Keratinocyte (primary cell): ENCODE results near the gene VAMP8. TPM values are rescaled to one million over a fixed set of nuclear protein-coding genes. Genes with fewer than 3 reads are reported as not detected.
A peak's percentile ranks its signal among the peaks of the same experiment; 100 is the strongest.

Source experiments
- DNase-seq: peaks from one replicate; pipeline ENCODE4 v3.0.0-alpha.2; 2011; ENCODE audit warnings: low read depth, missing footprints, low spot score
- FAIRE-seq: peaks from 2 replicates; lab custom pipeline; 2011; peaks lifted over from hg19 to GRCh38; lab: Jason Lieb, UNC
- H2AFZ ChIP-seq: 2 replicates; pipeline ENCODE4 v1.6.0; 2012; ENCODE audit warnings: low read length, control low read depth, inconsistent platforms; ENCODE audit not compliant: control insufficient read depth
- H3K27ac ChIP-seq: 2 replicates; pipeline ENCODE4 v1.5.1; 2011; ENCODE audit warnings: low read length; ENCODE audit not compliant: control insufficient read depth, insufficient read depth
- H3K27me3 ChIP-seq: 3 replicates; pipeline ENCODE4 v1.6.0; 2011; ENCODE audit warnings: low read length; ENCODE audit not compliant: control insufficient read depth, insufficient read depth; ENCODE audit errors: extremely low read depth
- H3K36me3 ChIP-seq, 2 experiments: 2 replicates in 1 of 2; 3 replicates in 1 of 2; pipeline ENCODE4 v1.5.1; 2011; ENCODE audit warnings: low read length in 2 of 2, mild to moderate bottlenecking in 1 of 2; ENCODE audit not compliant: control insufficient read depth in 2 of 2, insufficient read depth in 2 of 2; ENCODE audit errors: extremely low read depth in 1 of 2
- H3K4me1 ChIP-seq: 3 replicates; pipeline ENCODE4 v1.5.1; 2011; ENCODE audit warnings: low read length; ENCODE audit not compliant: control insufficient read depth, insufficient read depth; ENCODE audit errors: extremely low read depth
- H3K4me2 ChIP-seq: 3 replicates; pipeline ENCODE4 v1.6.0; 2011; ENCODE audit warnings: low read depth, low read length; ENCODE audit not compliant: control insufficient read depth, insufficient read depth; ENCODE audit errors: extremely low read depth
- H3K4me3 ChIP-seq, 3 experiments: fragments of 200-600 bp in 1 of 3; sonication (generic) in 1 of 3; 2 replicates in 2 of 3; 3 replicates in 1 of 3; pipeline ENCODE4 v1.5.1; 2011 to 2016; ENCODE audit warnings: low read length in 3 of 3, mild to moderate bottlenecking in 3 of 3, control low read depth in 2 of 3, inconsistent platforms in 1 of 3, low read depth in 1 of 3, mixed read lengths in 1 of 3, mixed run types in 1 of 3, moderate library complexity in 1 of 3; ENCODE audit not compliant: control insufficient read depth in 2 of 3, insufficient read depth in 2 of 3; ENCODE audit errors: extremely low read depth in 1 of 3
- H3K79me2 ChIP-seq: 2 replicates; pipeline ENCODE4 v1.6.0; 2012; ENCODE audit warnings: low read length; ENCODE audit not compliant: control insufficient read depth, insufficient read depth
- H3K9ac ChIP-seq: 3 replicates; pipeline ENCODE4 v1.6.0; 2011; ENCODE audit warnings: low read length; ENCODE audit not compliant: control insufficient read depth, insufficient read depth; ENCODE audit errors: extremely low read depth
- H3K9me1 ChIP-seq: 3 replicates; pipeline ENCODE4 v1.6.0; 2011; ENCODE audit warnings: low read length; ENCODE audit not compliant: control insufficient read depth, insufficient read depth; ENCODE audit errors: extremely low read depth
- H3K9me3 ChIP-seq: 2 replicates; pipeline ENCODE4 v1.5.1; 2012; ENCODE audit warnings: low read depth, low read length; ENCODE audit not compliant: control insufficient read depth
- H4K20me1 ChIP-seq: 3 replicates; pipeline ENCODE4 v1.6.0; 2011; ENCODE audit warnings: low read length; ENCODE audit not compliant: control insufficient read depth, insufficient read depth; ENCODE audit errors: extremely low read depth
- EZH2 ChIP-seq: IDR thresholded peaks from one replicate; pipeline ENCODE4 v1.6.1; 2012; ENCODE audit warnings: inconsistent platforms, mild to moderate bottlenecking, low read length, moderate library complexity
- dilution Hi-C: fragments of 300-500 bp; cut with MboI; formaldehyde crosslinking; loops from one replicate; pipeline ENCODE4 v1.7.0; 2020; ENCODE audit warnings: low sequenced_read_pairs; ENCODE audit not compliant: extremely low pct_ligation_motif_present
- polyA plus RNA-seq, 5 experiments: library from polyadenylated mRNA; depleted of rRNA in 3 of 5; stranded (reverse) in 3 of 5; stranded (forward) in 1 of 5; unstranded in 1 of 5; fragments of >200 nt; gene quantifications; 1 replicate in 1 of 5; 2 replicates in 3 of 5; 3 replicates in 1 of 5; pipeline versions ENCODE4 v1.2.1 to v1.2.3, GENCODE V29; 2011 to 2012; ENCODE audit warnings: missing spikeins in 2 of 5, low read depth in 1 of 5, low replicate concordance in 1 of 5
- TF ChIP-seq, protein P1 (sequence below), 3 experiments: IDR thresholded peaks in 1 of 3; conservative IDR thresholded peaks in 1 of 3; optimal IDR thresholded peaks in 1 of 3; 2 replicates in 2 of 3; 3 replicates in 1 of 3; pipeline versions ENCODE3 to v1.5.1; 2011; ENCODE audit warnings: low read length in 3 of 3, mild to moderate bottlenecking in 3 of 3, moderate library complexity in 2 of 3, control low read depth in 1 of 3, inconsistent platforms in 1 of 3; ENCODE audit not compliant: insufficient read depth in 2 of 3; ENCODE audit errors: extremely low read depth in 1 of 3

The VAMP8 gene
- polyA plus RNA-seq, 1 donor (not counting 4 experiments of a cell fraction or from before 2014, with no cell fraction given) = 385 TPM

DNA sequence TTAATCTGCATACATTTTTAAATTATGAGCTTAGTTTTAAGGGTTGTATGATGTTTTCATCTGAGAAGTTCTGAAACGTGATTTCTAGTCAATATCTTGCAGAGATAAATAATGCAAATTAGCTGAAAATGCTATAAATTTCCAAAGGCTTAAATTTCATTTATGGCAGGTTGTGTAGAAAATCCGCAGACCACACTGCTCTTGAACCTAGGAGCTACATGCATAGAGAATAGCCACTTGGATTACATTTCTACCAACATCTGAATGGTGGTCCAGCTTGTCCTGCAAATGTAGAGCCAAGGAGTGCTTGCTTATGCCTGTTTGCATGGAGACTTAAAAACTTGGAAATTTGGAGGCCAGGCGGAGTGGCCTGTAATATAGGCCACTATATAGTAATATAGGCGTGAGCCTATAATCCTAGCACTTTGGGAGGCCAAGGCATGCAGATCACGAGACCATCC lies 31.6 kb upstream of the VAMP8 start:
- Histone ChIP-seq H3K9ac (no peak overlapping the region), H3K4me3 (no peak overlapping the region), H4K20me1 (peaks cover 35% of the 10 kb centered on the region), H3K36me3 (peaks cover 17 to 43% of the 10 kb centered on the region in 2 experiments), H3K4me2 (no peak overlapping the region), H3K27ac (no peak overlapping the region), H3K9me3 (no peaks in the 10 kb centered on the region), H3K4me1 (peaks cover 48% of the 10 kb centered on the region), H3K9me1 (peaks cover 2% of the 10 kb centered on the region), H3K27me3 (no peaks in the 10 kb centered on the region), H3K79me2 (peaks cover 22% of the 10 kb centered on the region), H2AFZ (no peak overlapping the region)
- FAIRE-seq (no peak), DNase-seq (no peak)
- TF ChIP-seq, protein P1, sequence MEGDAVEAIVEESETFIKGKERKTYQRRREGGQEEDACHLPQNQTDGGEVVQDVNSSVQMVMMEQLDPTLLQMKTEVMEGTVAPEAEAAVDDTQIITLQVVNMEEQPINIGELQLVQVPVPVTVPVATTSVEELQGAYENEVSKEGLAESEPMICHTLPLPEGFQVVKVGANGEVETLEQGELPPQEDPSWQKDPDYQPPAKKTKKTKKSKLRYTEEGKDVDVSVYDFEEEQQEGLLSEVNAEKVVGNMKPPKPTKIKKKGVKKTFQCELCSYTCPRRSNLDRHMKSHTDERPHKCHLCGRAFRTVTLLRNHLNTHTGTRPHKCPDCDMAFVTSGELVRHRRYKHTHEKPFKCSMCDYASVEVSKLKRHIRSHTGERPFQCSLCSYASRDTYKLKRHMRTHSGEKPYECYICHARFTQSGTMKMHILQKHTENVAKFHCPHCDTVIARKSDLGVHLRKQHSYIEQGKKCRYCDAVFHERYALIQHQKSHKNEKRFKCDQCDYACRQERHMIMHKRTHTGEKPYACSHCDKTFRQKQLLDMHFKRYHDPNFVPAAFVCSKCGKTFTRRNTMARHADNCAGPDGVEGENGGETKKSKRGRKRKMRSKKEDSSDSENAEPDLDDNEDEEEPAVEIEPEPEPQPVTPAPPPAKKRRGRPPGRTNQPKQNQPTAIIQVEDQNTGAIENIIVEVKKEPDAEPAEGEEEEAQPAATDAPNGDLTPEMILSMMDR (optimal IDR thresholded peaks at IDR 0.05 in 1 of 3, IDR thresholded peaks at IDR 0.05 in 1 of 3, conservative IDR thresholded peaks at IDR 0.05 in 1 of 3; ENCODE audit: extremely low read depth in 1 of 3, insufficient read depth in 2 of 3, low read length in 3 of 3) = no peak
- dilution Hi-C loops = no loop called here

DNA sequence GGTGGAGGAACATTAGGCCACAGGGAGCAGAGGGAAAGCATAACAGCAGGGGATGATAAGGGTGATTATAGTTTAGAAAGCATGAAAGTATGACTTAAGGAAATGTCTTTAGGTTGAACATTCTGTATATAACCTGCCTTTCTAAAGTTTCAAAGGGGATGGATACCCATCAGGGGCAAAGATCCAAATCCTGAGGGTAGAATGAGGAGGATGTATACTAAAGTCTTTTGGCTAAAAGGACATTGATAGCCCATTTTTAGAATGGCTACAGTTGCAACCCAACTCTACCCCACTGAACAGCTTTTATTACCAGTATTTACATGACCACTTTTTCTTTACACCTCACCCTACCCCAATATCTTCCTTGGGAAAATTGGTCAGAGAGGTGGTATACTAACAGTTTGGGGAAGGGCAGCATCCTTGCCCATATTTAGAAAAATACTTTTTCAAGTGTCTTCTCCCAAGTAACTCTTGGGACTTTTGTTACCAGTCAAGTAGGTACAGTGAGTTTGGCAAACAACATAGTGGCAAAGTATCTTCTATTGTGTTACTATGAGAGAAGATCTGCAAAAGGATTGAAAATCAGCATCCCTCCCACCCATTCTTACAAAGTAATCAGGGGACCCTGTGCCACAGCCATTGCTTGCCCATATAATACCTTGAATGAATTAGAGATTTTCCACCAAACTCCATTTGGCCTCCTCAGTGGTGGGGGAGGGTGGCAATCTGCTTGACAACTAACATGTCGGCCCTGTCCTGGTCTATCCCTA lies 30.1 kb upstream of the VAMP8 start:
- H3K4me3 ChIP-seq = no peak overlapping the region
- no peak overlapping the region for H3K9ac ChIP-seq
- TF ChIP-seq, protein P1 (optimal IDR thresholded peaks at IDR 0.05 in 1 of 3, IDR thresholded peaks at IDR 0.05 in 1 of 3, conservative IDR thresholded peaks at IDR 0.05 in 1 of 3; ENCODE audit: extremely low read depth in 1 of 3, insufficient read depth in 2 of 3, low read length in 3 of 3) = no peak
- no peak for TF ChIP-seq EZH2
- H3K4me1 ChIP-seq = peaks cover 34% of the 10 kb centered on the region
- H4K20me1 ChIP-seq = peaks cover 21% of the 10 kb centered on the region
- no peak for FAIRE-seq
- peaks cover 8% of the 10 kb centered on the region for H3K79me2 ChIP-seq
- dilution Hi-C loops = no loop called here
- peak overlapping the region; percentile 50 for H3K27ac ChIP-seq
- no peak overlapping the region for H2AFZ ChIP-seq
- no peaks in the 10 kb centered on the region for H3K27me3 ChIP-seq
- DNase-seq = no peak
- H3K36me3 ChIP-seq = peaks cover 22 to 43% of the 10 kb centered on the region in 2 experiments
- H3K4me2 ChIP-seq = no peak overlapping the region
- H3K9me1 ChIP-seq = peaks cover 2% of the 10 kb centered on the region
- no peaks in the 10 kb centered on the region for H3K9me3 ChIP-seq
